GM21786 (cell line): ENCODE results near the gene CPAMD8.

Experiments used
- ATAC-seq: cut with Tn5 transposase; IDR thresholded peaks from one replicate; pipeline ENCODE4 v1.9.1; 2021; ENCODE audit not compliant: unreplicated experiment

CPAMD8 gene

DNA sequence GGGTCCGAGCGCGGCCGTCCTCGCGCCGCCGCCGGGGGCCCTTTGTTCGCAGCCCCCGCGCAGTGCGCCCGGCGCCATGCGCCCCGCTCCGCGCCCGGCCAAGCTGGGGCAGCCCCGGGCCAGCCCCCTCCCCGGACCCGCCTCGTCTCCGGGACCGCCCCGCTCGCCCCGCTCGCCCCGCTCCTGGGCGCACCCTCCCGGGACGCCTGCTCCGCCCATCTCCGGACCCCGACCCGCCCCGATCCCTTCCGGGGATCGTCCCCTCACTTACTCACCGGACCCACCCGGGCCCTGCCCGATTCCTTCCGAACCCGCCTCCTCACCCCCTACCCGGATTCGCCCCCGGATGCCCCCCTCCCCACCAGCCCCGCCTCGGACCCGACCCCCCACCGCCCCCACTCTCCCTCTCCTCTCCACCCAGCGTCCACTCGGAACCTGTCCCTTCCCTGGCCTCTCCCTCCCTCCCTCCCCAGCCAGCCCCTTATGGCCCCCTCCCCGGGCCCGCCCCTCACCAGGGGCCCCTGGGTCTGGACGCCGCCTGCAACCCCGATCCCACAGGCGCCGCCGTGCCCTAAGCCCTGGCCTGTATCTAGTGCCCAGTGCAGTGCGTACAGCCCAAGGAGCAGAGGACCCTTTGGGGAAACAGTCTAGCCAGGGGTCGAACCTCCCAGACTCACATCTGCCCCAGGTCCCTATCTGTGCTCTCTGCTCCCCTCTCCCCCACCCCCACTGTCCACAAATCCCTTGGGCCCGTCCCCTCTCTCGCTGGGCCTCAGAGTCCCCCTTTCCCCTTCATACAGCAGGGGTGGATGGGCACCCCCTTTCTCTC is at the start of gene CPAMD8:
CPAMD8 (minus strand) TSS at position 105 of the 829 bp plus-strand sequence. CDS start 168 bp downstream, outside the sequence.
- no peak for ATAC-seq

DNA sequence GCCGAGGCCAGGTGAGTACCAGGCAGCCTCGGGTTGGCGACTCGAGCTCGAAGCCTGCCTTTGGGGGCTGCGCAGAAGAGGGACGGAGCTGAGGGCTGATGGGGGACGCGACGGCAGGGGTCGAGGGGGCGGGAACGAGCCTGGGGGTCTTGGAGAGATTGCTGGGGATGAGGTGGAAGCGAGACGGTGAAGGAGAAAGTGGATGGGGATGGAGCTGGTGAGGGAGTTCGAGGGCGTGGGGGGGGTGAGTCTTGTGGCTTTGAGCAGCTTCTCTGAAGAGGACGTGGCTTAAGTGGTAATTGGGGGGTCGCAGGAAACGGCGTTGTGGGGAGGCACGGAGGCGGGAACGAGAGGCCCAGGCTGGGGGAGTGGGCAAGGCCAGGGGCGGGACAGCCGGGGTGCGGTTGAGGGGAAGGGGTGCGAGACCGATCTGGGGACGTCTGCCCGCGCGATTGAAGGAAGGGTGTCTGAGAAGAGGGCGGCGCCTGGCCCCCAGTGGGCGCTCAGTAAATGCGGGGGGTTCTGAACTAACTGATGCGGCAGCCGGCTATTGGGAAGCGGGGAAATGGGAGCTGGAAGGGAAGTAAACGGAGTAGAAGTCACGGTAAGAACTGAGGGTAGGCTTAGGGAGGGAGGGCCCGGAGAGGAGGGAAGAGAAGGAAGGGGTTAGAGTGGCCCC is 49.4 kb upstream of the CPAMD8 start:
- ATAC-seq, result no peak

DNA sequence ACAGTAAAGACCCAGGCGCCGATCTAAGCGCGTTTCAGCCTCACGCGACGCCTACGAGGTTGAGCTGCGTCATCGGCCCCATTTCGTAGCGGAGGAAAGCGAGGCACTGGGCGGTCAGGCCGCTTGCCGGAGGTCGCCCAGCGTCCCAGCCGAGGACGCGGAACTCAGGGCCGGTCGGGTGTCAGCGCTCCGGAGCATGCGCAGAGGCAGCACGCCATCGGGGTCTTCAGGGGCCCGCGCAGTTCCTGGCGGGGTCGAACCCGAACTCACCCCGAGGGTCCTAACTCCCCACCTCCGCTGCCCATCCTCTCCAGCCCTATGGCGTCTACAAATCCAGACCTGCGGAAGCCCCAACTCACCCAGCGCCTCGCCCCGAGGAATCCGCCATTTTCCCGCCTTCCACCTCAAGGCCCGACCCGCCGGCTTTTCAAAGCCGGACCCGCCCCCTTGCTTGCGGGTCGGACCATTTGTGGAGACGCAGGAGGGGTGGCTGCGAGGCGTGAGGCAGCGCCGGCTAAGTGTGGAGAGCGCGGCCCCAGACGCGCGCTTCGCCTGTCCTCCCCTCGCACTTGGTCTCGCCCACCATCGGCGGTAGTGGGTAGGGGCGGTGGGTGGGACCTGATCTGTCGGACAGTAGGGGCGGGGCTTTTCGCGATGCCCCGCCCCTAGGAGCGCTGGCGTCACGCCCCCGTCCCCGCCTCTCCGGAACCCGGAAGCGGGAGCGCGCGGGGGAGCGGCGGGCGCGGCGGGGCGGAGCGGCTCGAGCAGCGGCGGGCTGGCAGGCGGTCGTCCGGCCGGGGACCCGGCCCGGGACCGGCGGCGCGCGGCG is 48.6 kb upstream of the CPAMD8 start, which contains the start of the genes HAUS8 and MYO9B:
HAUS8 (minus strand) TSS at position 418 of the 829 bp plus-strand sequence; CDS start at position 388, 30 bp downstream.
MYO9B (plus strand) TSS at position 743 of the 829 bp plus-strand sequence. CDS start 25,941 bp downstream, outside the sequence.
- ATAC-seq, result peak; percentile 70

DNA sequence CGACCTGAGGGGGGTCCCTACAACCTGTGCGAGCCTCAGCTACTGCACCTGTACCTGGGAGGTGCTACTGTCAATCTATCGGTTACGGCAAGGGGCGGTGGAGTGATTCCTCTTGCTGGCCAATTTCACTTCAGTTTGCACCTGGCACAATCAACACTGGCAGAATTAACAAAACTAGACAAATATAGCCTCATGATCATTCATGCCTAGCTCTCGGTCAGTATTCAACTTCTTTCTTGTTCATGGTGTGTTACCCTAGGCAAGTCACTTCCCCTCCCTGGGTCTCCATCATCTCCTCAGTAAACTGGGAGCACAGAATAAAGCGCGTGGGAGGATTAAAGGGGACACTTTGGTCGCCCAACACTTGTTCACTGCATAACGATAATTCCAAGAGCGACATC is 48.0 kb upstream of the CPAMD8 start:
- peak; percentile 2 for ATAC-seq

DNA sequence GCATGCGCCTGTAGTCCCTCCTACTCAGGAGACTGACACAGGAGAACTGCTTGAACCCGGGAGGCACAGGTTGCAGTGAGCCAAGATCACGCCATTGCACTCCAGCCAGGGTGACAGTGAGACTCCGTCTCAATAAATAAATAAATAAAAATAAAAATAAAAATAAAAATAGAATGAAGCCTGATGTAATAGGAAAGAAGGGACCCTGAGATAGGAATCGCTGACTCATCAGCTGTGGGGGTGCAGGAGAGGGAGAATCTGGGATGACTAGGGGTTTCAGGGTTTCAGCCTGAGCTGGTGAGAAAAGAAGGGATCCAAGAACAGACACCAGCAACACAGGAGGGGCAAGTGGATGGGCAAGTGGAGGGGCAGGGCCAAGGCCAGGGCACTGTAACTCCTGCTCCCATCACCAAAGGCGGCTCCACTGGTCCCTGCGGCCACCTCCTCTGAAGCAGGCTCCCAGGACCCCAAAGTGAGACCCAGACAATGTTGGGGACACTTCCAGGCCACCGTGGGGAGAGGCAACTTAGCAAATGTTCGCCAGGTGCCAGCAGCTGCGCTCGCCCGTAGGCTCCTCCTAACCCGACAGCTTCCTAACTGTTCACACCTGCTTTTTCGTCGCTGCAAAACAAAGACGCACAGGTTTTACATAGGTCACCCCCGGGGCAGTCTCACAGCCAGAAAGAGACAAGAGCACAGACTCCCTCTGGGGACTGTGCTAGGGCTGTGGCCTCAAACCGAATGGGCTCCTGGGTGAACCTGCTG is 47.4 kb upstream of the CPAMD8 start:
- ATAC-seq, result no peak

DNA sequence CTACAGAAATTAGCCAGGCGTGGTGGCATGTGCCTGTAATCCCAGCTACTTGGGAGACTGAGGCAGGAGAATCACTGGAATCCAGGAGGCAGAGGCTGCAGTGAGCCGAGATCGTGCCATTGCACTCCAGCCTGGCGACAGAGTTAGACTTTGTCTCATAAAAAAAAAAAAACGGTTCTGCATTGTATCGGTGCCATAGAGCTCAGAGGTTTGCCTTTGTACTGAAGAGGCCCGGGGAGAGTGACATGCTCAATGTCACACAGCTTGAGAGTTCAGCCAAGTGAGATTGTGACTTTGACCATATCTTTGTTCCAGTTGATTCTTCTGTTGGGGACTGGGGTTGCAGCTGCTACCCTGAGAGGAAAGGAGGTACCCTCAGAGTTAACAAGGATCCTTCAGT is 44.3 kb upstream of the CPAMD8 start:
- ATAC-seq, result no peak

DNA sequence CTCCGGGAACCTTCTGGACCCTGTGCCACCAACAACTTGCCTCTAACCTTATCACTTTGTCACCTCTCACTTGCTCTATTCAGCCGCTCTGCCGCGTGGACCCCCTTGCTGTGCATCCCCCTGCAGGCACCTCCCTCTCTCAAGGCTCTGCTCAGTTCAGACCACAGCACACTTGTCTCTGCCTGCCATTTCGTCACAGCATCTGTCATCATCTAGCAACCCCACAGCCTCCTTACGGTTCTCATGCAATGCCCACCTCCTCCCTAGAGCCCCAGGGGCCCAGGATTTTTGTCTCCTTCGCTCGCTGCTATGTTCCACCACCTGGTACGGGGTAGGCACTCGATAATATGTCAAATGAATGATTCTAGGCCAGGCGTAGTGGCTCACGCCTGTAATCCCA is 43.8 kb upstream of the CPAMD8 start:
- no peak for ATAC-seq

DNA sequence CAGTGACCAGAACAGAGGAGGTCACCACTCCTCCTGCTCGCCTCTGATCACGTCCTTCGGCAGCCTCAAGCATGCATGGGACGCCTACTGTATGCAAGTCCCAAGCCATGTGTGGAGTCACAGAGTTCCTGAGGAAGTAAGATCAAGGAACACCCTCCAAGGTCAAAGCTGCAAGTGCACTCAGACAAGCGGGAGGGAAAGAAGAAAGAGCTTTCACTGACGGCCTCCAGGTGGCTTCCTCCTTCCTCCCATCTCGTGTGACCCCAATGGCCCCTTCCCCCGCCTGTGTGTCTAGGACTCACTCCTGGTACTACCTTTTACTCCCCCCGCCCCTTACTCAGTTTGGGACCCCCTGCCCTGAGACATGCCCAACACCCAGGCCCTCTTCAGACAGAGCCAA is 42.6 kb upstream of the CPAMD8 start:
- ATAC-seq, result no peak

DNA sequence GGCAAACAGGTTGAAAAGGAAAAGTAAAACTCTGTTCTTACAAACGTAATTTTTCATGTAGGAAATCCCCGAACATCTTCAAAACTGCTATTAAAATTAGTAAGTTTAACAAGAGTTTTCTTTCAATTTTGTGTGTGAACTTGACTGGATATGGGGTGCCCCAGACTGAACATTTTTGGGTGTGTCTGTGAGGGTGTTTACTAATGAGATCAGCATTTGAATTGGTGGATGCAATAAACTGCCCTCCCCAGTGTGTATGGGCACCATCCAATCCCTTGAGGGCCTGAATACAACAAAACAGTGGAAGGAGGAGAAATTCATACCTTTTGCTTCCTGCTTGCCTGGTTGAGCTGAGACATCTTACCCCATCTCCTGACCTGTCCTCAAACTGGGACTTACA is 36.8 kb upstream of the CPAMD8 start:
- ATAC-seq, result no peak

DNA sequence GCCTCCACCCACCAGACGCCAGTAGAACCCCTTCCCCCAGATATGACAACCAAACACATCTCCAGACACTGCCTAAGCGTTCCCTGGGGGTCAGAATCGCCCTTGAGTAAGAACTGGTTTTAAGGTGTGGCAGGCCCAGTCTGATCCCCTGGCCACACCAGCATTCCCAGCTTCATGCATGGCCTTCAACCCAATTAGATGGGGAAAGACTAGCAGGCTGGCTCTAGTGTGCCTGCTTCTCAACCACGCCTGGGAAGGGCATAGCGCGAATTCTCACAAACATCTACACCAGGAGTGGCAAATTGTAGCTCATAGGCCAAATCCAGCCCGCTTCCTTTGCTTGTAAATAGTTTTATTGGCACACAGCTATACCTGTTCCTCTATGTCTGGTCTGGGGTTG is 35.1 kb upstream of the CPAMD8 start:
- no peak for ATAC-seq

DNA sequence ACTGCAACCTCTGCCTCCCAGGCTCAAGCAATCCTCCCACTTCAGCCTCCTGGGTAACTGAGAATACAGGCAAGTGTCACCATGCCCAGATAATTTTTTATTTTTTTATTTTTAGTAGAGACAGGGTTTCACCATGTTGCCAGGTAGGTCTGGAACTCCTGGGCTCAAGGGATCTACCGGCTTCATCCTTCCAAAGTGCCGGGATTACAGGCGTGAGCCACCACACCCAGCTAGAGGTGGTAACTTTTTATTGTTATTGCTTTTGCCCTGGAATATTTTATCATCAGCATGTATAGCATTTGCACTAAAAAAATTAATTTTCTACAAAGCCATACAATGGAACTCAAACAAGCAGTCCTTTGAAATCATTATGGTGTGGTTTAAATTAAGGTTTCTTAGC is 34.6 kb upstream of the CPAMD8 start:
- ATAC-seq, result no peak

DNA sequence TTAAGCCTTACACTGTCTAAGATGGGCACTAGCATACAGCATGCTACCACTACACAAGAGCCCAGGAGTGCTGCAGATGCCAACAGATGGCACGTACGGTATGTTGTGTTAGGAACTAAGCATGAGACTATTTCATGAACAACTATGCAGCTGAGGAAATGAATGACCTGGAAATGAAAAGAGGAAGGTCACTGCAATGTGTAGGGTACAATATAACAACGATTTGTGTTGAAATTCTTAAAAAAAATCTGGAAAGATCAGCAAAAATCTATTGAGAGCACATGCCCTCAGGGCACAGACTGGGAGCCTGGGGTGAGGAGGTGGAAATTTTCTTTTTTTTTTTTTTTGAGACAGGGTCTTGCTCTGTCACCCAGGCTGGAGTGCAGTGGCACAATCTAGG is 34.2 kb upstream of the CPAMD8 start:
- ATAC-seq, result no peak

DNA sequence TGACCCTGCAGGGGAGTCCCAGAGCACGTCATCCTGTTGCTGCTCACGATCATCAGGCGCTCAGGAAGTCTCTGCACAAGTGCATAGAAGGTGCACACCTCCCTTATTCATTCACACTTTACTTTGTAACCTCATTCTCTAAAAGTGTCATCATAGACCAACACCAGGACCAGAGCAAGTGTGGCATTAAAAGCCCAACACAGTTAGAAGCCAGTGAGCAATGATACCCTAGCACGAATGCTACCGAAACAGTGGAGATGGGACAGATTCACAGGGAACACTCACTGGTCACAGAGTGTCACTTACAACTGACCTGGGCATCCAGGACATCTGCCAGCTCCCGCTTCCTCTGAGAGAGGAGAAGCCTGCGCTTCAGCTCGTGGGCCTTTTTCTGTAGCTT is 31.6 kb upstream of the CPAMD8 start:
- no peak for ATAC-seq

DNA sequence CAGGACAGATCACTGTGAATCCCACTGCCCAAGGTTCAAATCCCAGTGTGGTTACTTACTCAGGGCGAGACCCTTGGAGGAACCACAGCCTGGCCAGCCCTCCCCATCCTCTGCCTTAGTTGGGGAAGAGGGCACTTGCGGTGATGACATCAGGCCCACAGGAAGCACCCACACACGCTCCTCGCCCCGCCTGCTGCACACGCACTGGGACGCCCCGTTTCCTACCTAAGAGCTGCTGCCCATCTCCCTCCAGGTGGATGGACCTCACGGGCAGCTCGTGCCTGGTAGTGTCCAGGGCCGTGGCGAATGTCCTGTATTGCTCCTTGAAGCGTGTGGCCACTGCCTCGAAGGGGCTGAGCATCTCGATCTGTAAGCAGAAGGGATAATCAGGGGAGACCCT is 29.0 kb upstream of the CPAMD8 start:
- ATAC-seq, result no peak

DNA sequence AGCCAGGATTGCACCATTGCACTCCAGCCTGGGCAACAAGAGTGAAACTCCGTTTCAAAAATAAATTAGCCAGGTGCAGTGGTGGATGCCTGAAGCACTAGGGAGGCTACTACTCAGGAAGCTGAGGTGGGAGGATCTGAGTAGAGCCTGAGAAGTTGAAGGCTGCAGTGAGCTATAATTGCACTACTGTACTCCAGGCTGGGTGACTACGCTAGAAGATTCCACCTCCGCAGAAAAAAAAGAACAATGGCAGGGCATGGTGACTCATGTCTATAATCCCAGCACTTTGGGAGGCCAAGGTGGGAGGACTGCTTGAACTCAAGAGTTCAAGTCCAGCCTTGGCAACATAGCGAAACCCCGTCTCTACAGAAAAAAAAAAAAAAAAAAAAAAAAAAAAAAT is 28.1 kb upstream of the CPAMD8 start:
- ATAC-seq, result no peak

DNA sequence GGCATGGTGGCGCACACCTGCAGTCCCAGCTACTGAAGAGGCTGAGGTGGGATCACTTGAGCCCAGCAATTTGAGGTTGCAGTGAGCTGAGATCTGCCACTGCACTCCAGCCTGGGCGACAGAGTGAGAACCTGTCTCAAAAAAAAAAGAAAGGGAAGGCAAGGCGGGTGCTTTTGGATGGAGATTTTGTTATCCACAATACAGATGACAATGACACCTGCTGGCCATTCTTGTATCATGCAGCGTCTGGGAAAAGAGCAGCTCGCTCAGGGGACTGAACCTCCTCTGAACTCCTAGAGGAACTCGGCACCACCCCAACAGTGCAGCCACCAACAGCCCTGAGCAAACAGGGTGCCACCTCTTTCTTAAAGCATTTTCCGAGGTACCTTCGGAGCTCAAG is 25.8 kb upstream of the CPAMD8 start:
- ATAC-seq, result no peak

DNA sequence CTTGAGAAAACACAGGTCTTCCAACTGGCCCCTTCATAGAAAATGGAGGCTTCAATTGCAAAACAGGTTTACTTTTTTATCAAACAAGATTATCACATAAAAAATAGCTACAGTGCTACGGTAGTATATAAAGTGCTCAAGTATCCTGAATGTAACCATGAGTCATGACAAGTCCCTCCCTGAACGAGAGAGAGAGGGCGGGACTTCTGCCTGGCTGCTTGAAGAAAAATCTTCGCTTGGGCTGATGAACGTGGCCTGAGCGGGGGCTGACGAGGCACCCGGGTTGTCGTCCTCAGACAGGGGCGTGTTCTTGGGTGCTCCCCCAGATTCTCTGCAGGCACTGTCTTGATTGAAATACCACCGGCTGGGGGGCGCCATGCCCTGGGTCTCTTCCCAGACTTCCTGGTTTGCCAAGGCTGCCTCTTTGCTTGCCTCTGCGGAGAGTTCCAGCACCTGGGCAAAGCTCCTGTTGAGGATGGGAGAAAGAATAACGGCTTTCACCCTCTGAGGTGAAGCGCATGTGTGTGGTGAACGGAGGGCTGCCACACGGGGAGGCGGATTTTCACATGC is 23.2 kb upstream of the CPAMD8 start:
- ATAC-seq, result no peak

DNA sequence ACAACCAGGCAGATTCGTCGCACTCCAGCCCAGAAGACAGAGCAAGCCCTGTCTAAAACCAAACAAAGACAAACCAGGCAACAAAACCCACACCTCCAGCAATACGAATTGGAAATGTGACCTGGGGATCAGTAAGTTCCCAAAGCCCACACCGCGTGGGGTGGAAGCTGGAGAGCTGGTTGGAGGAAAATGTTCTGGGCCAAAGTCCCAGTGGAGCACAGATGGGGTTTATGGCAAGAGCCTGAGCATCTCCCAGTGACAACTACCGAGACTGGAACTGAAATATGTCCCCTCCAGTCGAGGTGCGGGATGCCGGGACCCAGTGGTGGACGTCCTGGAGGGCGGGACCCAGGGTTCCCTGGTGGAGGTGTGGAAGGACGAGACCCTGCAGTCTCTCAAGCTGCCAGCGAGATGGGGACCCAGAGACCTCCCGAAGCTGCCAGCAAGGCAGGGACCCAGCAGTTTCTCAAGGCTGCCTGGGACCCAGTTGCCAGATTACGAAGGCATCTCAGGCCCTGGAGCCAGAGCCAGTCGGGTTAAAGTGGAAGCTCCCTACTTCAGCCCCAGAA is 22.4 kb upstream of the CPAMD8 start:
- no peak for ATAC-seq

DNA sequence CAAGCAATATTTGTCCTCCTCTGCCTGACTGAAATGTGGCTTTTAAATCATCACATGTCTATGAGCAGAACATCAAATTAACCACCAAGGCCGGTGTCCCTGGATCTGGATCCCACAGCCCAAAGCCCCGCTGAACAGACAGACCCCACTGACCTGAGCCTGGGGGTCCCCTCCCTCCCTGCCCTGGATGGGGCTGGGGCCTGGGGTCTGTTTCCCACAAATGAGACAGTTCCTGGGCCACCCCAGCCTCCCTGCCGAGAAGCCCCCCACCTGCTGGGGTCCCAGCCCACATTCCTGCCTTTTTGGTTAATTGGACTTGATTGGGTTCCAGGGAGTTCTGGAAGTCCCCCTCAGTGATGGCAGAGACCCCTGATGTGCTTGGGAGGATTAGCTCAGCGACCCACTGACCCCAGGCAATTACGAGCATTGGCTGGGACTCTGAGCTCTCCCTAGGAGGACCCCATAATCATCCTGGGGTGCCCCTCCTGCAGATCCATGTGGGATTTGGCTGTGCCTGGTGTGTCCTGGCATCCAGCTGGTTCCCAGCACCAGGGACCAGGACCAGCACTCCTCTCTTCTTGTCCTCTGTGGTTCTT is 19.4 kb upstream of the CPAMD8 start:
- ATAC-seq, result no peak

DNA sequence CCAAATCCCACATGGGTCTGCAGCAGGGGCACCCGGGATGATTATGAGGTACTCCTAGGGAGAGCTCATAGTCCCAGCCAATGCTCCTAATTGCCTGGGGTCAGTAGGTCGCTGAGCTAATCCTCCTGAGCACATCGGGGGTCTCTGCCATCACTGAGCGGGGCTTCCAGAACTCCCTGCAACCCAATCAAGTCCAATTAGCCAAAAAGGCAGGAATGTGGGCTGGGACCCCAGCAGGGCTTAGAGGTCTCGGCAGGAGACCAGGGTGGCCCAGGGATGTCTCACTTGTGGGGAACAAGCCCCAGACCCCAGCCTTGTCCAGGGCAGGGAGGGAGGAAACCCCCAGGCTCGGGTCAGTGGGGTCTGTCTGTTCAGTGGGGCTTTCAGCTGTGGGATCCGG is 17.1 kb upstream of the CPAMD8 start:
- ATAC-seq, result no peak
